HG02852 (cell line): ENCODE data around the gene PHF2.

Source experiments
- ATAC-seq: cut with Tn5 transposase; IDR thresholded peaks from one replicate; pipeline ENCODE4 v1.9.1; 2021; ENCODE audit warnings: mild to moderate bottlenecking, moderate library complexity; ENCODE audit not compliant: unreplicated experiment

PHF2 gene

GRCh38 chr9:93598647-93599241 lies 22.4 kb downstream of the PHF2 start:
- no peak for ATAC-seq

DNA sequence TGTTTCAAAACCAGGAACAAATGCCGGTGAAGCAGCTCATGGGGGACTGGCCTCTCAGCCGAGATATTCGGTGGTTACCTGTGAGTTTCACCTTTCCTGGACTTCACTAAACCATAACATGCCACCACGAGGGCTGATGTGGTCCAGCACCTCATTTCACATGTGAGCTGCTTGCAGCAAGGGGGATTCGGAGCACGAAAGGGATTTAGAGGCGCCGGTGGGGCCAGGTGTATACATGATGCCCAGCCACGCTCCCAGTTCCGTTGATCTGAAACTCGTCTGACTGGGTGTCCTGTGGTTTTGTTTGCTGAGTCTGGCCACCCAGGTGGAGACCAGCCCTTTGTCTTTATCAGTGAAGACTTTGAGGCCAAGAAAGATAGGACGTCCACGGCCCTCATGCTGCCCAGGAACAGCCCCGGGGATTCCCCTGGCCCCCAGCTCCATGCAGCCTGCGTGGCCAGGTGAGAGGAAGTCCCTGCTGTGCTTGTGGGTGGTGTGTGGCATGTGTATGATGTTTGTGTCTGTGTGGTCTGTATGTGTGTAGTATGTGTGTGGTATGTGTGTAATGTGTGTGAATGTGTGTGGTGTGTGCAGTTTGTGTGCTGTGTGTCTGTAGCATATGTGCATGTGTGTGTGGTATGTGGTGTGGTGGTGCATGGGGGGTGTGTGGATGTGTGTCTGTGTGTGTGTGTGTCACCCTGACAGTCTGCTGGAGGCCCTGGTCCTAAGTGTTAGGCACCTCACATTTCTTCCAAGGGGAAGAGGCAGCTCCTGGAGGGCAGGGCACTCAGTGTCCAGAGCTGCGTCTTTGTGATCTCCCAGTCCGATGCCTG lies 23.4 kb downstream of the PHF2 start:
- no peak for ATAC-seq

DNA sequence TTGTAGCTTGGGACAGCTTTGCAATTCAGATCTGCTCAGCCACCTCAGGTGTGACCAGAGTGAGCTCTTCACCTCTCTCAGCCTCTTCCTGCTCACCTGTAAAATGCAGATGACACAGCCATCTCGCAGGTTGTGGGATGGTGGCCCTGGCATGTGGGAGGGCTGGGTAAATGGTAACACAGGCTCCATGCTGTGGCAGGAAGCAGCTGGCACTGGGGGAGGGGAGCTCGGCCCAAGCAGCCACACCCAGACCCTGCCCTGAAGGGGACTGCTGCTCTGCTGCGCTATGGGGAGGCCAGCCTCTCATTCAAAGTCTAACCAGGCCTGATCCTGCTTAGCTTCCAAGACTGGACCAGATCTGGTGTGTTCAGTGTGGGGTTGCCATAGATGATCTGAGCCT lies 24.1 kb downstream of the PHF2 start:
- ATAC-seq: no peak

DNA sequence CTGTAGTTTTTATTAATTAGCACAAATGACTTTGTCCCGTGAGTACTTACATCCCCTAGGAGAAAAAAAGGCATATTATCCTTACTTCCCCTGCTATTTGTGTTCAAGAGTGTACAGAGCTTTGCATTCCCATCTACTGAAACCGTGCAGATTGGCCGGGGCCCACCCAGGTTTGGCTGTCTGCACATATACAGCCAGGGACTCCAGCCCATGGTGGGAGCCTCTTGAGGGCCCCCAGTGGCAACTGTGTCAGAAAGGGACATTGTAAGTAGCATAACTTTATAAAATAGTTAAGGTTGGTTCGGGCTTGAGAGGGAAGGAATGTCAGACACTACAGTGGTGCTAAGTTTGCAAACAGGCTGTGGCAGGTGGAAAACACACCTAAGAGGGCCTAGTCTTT lies 24.7 kb downstream of the PHF2 start:
- no peak for ATAC-seq

DNA sequence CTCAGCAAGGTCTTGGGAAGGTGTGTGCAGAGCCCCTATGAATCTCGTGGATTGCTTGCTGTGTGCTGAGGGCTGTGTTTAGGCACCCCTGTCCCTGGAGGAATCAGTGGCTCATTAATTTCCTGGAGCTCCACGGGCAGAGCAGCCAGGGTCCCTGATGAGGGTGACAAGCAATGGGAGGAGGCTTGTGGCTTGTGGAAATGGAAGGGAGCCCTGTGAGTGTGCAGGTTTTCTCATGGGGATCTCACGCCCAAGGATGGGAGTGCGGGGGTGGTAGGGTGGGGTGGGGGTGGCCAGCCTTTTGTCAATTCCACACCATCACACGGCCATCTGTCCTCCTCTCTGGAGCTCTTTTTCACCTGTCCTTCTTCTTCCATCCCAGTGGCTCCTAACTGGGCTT lies 25.3 kb downstream of the PHF2 start:
- ATAC-seq: no peak

GRCh38 chr9:93603011-93603410 lies 26.6 kb downstream of the PHF2 start:
- ATAC-seq: no peak

- no peak for ATAC-seq
Measured at GRCh38 chr9:93603906-93604326, 27.5 kb downstream of the PHF2 start.

DNA sequence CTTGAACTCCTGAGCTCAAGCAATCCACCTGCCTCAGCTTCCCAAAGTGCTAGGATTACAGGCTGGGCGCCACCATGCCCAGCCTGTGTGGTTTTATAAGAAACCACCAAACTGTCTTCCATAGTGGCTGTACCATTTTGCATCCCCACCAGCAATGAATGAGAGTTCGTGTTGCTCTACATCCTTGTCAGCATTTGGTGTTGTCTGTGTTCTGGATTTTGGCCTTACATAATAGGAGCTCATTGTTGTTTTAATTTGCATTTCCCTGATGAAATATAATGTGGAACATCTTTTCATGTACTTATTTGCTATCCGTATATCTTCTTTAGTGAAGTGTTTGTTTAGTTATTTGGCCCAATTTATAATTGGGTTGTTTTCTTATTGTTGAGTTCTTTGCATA lies 29.8 kb downstream of the PHF2 start:
- no peak for ATAC-seq

DNA sequence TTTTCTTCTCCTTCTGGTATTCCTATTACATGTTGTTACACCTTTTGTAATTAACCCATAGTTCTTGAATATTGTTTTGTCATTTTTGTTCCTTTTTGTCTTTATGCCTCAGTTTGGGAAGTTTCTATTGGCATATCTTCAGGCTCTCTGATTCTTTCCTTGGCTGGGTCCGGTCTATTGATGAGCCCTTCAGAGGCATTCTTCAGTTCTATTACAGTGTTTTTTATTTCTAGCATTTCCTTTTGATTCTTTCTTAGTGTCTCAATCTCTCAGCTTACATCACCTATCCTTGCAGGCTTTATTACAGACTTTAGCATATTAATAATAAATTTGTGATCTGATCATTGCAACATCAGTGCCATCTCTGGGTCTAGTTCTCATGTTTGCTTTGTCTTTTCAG lies 33.8 kb downstream of the PHF2 start:
- ATAC-seq: no peak

GRCh38 chr9:93612052-93612795 lies 35.8 kb downstream of the PHF2 start:
- ATAC-seq: no peak

GRCh38 chr9:93612796-93613154 lies 36.4 kb downstream of the PHF2 start:
- peak; percentile 72 for ATAC-seq

GRCh38 chr9:93613174-93613573 lies 36.8 kb downstream of the PHF2 start:
- ATAC-seq: no peak

DNA sequence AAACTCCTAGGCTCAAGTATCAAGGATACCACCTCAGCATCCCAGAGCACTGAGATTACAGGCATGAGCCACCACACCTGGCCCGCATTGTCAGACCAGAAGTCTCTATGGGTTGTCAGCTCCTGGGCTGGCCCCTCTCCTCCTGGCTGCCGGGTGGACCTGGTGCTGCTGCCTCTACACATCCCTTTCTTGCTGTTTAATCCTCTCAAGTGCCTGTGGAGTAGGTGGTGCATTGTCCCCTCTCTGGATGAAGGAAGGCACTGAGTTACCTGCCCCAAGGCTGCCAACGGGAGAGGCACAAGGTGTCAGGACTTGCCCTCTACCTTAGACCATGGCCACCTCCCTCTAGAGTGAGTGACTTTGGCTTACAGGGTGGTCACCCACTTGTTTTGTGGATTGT lies 37.4 kb downstream of the PHF2 start:
- no peak for ATAC-seq

GRCh38 chr9:93614830-93615468 lies 38.6 kb downstream of the PHF2 start:
- no peak for ATAC-seq

DNA sequence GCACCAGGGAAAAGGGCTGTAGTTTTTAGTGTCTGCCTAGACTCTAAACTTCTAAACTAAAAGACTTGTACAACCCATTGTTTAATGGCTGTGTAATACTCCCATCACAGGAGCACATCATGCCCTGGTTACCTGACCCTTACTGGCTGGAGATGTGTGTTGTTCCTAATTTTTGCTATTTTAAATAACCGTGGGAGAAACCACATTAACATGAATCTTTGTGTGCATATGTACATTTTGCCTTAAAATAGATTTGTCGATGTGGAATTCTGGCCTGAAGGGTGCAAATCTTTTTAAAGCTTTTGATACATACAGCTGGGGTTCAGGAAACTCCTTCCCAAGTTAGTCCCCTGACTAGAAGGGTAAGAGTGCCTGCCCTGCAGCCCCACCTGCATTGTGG lies 39.7 kb downstream of the PHF2 start:
- ATAC-seq: no peak

- no peak for ATAC-seq
Measured at GRCh38 chr9:93617273-93617672, 40.9 kb downstream of the PHF2 start.

DNA sequence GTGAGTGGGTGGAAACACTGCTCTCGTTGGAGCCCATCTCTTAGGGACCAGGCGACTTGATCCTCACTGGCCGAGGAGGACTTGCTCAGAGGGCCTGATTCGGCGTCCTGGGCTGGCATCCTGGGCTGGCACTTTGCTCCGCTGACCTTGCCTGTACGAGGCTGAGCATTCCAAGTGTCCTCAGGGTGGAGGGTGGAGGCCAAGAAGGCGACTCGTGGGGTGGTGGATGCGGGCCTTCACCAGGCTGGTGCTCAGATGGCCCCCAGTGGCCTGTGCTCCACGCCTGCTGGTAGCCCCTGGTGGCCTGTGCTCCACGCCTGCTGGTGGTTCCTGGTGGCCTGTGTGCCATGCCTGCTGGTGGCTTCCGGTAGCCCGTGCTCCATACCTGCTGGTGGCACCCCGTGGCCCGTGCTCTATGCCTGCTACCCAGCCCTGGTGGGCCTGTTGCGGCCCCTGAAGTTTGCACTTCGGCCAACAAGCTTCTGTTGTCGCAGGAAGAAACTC lies 42.9 kb downstream of the PHF2 start:
- no peak for ATAC-seq

GRCh38 chr9:93620041-93620506 lies 43.7 kb downstream of the PHF2 start:
- ATAC-seq: no peak

DNA sequence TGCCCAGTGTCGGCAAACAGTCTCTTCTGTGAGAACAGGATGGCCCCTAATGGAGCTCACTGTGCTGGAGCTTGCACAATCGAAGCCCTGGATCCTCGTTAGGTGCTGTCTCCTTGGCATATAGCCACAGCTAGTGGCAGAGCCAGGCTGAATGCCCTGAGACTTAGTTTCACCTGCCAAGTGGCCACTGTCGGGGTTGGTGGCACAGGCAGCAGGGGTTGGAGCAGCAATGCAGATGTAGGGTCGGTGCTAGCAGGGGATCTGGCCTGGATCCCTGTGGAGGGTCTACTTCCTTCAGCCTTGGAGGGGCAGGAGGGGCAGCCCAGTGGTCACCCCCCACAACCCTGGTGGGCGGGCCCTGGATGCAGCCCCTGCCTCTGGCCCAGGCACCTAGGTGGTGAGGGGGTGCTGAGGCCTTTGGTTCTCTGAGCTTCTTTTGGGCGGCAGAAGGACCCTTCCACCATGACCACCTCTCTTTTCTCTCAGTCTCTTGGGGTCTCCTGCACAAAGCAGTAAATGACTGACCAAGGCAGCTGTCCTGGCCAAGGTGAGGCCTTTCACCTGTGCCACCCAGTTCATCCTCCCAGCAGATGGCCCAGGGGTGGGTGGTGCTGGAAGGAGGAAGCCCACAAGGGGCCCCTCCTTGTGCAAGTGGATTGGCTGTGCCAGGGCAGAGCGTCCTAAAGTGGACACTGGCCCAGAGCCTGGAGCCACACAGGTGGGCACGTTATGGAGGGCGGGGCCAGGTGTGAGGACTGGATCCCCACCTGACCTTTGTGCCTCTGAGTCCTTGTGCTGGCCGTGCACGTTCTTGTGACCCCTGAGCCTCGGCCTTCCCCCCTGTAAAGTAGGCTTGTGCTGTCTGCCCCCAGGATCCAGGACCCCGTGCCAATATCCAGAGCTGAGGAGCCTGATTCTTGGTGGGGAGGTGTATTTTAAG lies 44.8 kb downstream of the PHF2 start:
- ATAC-seq: no peak

DNA sequence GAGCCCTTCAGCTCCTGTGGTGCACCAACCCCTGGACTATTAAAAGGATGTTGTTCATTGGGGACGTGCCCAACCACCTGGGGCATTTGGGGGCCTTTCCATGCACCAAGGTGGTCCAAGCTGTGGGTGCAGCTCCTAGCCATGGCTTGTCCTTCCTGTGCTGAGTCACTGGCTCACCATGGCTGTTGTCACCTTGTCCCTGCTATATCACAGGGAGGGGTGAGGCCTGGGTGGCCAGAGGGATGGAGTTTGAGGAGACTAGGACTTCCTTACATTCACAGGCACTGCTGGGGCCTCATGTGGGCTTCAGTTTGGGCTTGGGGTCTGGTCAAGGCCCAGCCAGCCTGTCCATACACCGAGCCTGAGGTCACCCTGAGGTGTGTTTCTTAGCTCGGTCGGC lies 45.5 kb downstream of the PHF2 start:
- no peak for ATAC-seq
